ENCODE measurements around the gene BCL11B.

BCL11B gene

GRCh38 chr14:99250636-99251208 is 21.3 kb downstream of the BCL11B start:
- in situ Hi-C loops (cut with HindIII; ENCODE audit: low sequenced_read_pairs) = no loop called here
- TF ChIP-seq CTCF (IDR thresholded peaks at IDR 0.05; ENCODE audit: low read depth, low read length) = no peak
- H3K4me3 ChIP-seq (ENCODE audit: low read depth, low read length) = no peak overlapping the region
- DNase-seq (ENCODE audit: low read depth, low spot score) = no peak

- no peak for TF ChIP-seq CTCF (IDR thresholded peaks at IDR 0.05; ENCODE audit: low read depth, low read length)
- in situ Hi-C loops (cut with HindIII; ENCODE audit: low sequenced_read_pairs) = no loop called here
- DNase-seq (ENCODE audit: low read depth, low spot score) = no peak
- H3K4me3 ChIP-seq (ENCODE audit: low read depth, low read length) = no peak overlapping the region
Measured at GRCh38 chr14:99249389-99249788, 22.6 kb downstream of the BCL11B start.

- DNase-seq (ENCODE audit: low read depth, low spot score) = no peak
- in situ Hi-C loops (cut with HindIII; ENCODE audit: low sequenced_read_pairs) = no loop called here
- no peak overlapping the region for H3K4me3 ChIP-seq (ENCODE audit: low read depth, low read length)
- no peak for TF ChIP-seq CTCF (IDR thresholded peaks at IDR 0.05; ENCODE audit: low read depth, low read length)
Measured at GRCh38 chr14:99248761-99249171, 23.2 kb downstream of the BCL11B start.

GRCh38 chr14:99247772-99248171 is 24.2 kb downstream of the BCL11B start:
- no peak for TF ChIP-seq CTCF (IDR thresholded peaks at IDR 0.05; ENCODE audit: low read depth, low read length)
- no peak overlapping the region for H3K4me3 ChIP-seq (ENCODE audit: low read depth, low read length)
- no peak for DNase-seq (ENCODE audit: low read depth, low spot score)
- in situ Hi-C loops (cut with HindIII; ENCODE audit: low sequenced_read_pairs) = no loop called here

GRCh38 chr14:99247101-99247729 is 24.8 kb downstream of the BCL11B start:
- no peak overlapping the region for H3K4me3 ChIP-seq (ENCODE audit: low read depth, low read length)
- in situ Hi-C loops (cut with HindIII; ENCODE audit: low sequenced_read_pairs) = no loop called here
- TF ChIP-seq CTCF (IDR thresholded peaks at IDR 0.05; ENCODE audit: low read depth, low read length) = no peak
- DNase-seq (ENCODE audit: low read depth, low spot score) = no peak

GRCh38 chr14:99246536-99247097 is 25.4 kb downstream of the BCL11B start:
- in situ Hi-C loops (cut with HindIII; ENCODE audit: low sequenced_read_pairs) = no loop called here
- H3K4me3 ChIP-seq (ENCODE audit: low read depth, low read length) = no peak overlapping the region
- TF ChIP-seq CTCF (IDR thresholded peaks at IDR 0.05; ENCODE audit: low read depth, low read length) = no peak
- DNase-seq (ENCODE audit: low read depth, low spot score) = no peak

Measured in astrocyte of the spinal cord (primary cell).